HepG2 (cell line): ENCODE data around the gene FBH1. TPM values are rescaled to one million over a fixed set of nuclear protein-coding genes. Genes with fewer than 3 reads are reported as not detected.

Experiments
- ATAC-seq: fragments of 200-7000 bp; cut with Tn5 transposase; 3 replicates; pipeline ENCODE4 v1.9.1; 2020; ENCODE audit warnings: mild to moderate bottlenecking, moderate library complexity
- BruUV-seq: library from RNA; stranded (reverse); fragments of 400-500 nt; replicated peaks from 2 replicates; lab custom pipeline; 2021; lab: Mats Ljungman, UMichigan
- CTCF ChIA-PET: fragments of 300-600 bp; formaldehyde crosslinking; extraction: SDS; loops from one replicate; lab custom pipeline; 2021; ENCODE audit warnings: low total read pairs, inconsistent platforms, low intra/inter-chr PET ratio; lab: Yijun Ruan, JAX
- POLR2A ChIA-PET: fragments of 350-600 bp; sonication (Branson Sonifier 250); formaldehyde crosslinking; loops from one replicate; lab custom pipeline; 2020; ENCODE audit warnings: antibody characterized with exemption, inconsistent platforms; lab: Yijun Ruan, JAX
- DNase-seq: peaks from one replicate; pipeline ENCODE4 v3.0.0-alpha.2; 2015; ENCODE audit warnings: low spot score
- FAIRE-seq: peaks from 3 replicates; lab custom pipeline; 2011; peaks lifted over from hg19 to GRCh38; lab: Jason Lieb, UNC
- H2AFZ ChIP-seq: one replicate; pipeline ENCODE4 v1.6.1; 2011; ENCODE audit warnings: low read length, inconsistent platforms
- H3K27ac ChIP-seq: fragments of 300-600 bp; 3 replicates; pipeline ENCODE4 v1.8.0; 2011; ENCODE audit warnings: mixed run types, mild to moderate bottlenecking, mixed read lengths, low read length, inconsistent platforms; ENCODE audit not compliant: insufficient read depth; ENCODE audit errors: extremely low read length
- H3K27me3 ChIP-seq, 2 experiments: fragments of 200-600 bp in 1 of 2; 2 replicates in 1 of 2; 3 replicates in 1 of 2; pipeline versions ENCODE4 v1.6.0 to v1.8.0; 2011; ENCODE audit warnings: low read length in 2 of 2, mild to moderate bottlenecking in 2 of 2, moderate library complexity in 2 of 2, inconsistent platforms in 1 of 2; ENCODE audit not compliant: insufficient read depth in 2 of 2, control insufficient read depth in 1 of 2
- H3K36me3 ChIP-seq, 2 experiments: fragments of 200-600 bp in 1 of 2; replicated peaks in 1 of 2; 2 replicates in 1 of 2; 3 replicates in 1 of 2; pipeline versions ENCODE4 v1.5.1 to v1.8.0; 2011; ENCODE audit warnings: low read length in 2 of 2, inconsistent platforms in 1 of 2; ENCODE audit not compliant: insufficient read depth in 2 of 2, control insufficient read depth in 1 of 2
- H3K4me1 ChIP-seq: 2 replicates; pipeline ENCODE4 v1.5.1; 2012; ENCODE audit warnings: low read length, inconsistent platforms; ENCODE audit not compliant: insufficient read depth
- H3K4me2 ChIP-seq: 2 replicates; pipeline ENCODE4 v1.6.0; 2011; ENCODE audit warnings: low read depth, low read length, inconsistent platforms
- H3K4me3 ChIP-seq, 3 experiments: fragments of 200-600 bp in 1 of 3; sonication (generic), shearing (Covaris generic) in 1 of 3; replicated peaks in 1 of 3; 2 replicates each; pipeline ENCODE4 v1.5.1; 2011 to 2016; ENCODE audit warnings: low read length in 3 of 3, inconsistent platforms in 2 of 3, low read depth in 2 of 3, mild to moderate bottlenecking in 2 of 3, control low read depth in 1 of 3, mixed read lengths in 1 of 3; ENCODE audit not compliant: insufficient read depth in 1 of 3
- H3K79me2 ChIP-seq: one replicate; pipeline ENCODE4 v1.6.1; 2011; ENCODE audit warnings: low read length, inconsistent platforms; ENCODE audit not compliant: insufficient read depth
- H3K9ac ChIP-seq: 2 replicates; pipeline ENCODE4 v1.6.0; 2011; ENCODE audit warnings: mild to moderate bottlenecking, low read depth, low read length, inconsistent platforms; ENCODE audit not compliant: insufficient read depth
- H3K9me3 ChIP-seq: 2 replicates; pipeline ENCODE4 v1.5.1; 2012; ENCODE audit warnings: mild to moderate bottlenecking, low read length
- H4K20me1 ChIP-seq: 2 replicates; pipeline ENCODE4 v1.6.0; 2011; ENCODE audit warnings: inconsistent platforms, mild to moderate bottlenecking, low read length, moderate library complexity; ENCODE audit not compliant: insufficient read depth
- DR1 ChIP-seq: sonication (generic); formaldehyde crosslinking; IDR thresholded peaks from 2 replicates; pipeline ENCODE4 v1.8.0; 2021; ENCODE audit warnings: mild to moderate bottlenecking, missing genetic modification reagents, inconsistent platforms
- GMEB1 ChIP-seq: sonication (generic); formaldehyde crosslinking; IDR thresholded peaks from 2 replicates; pipeline ENCODE4 v1.5.1; 2020; ENCODE audit warnings: missing genetic modification reagents, mild to moderate bottlenecking, borderline replicate concordance
- HDAC1 ChIP-seq: sonication (generic); formaldehyde crosslinking; IDR thresholded peaks from 2 replicates; pipeline ENCODE4 v1.5.1; 2020; ENCODE audit warnings: mild to moderate bottlenecking, missing genetic modification reagents
- HMGA1 ChIP-seq: sonication (generic); formaldehyde crosslinking; conservative IDR thresholded peaks from 2 replicates; pipeline ENCODE4 v1.4.0; 2020; ENCODE audit warnings: missing genetic modification reagents
- HNRNPUL1 ChIP-seq: fragments of 200-400 bp; formaldehyde crosslinking; IDR thresholded peaks from 2 replicates; pipeline ENCODE4 v1.6.1; 2017; ENCODE audit warnings: low read depth, mild to moderate bottlenecking, low read length, moderate library complexity
- JUN ChIP-seq: sonication (generic); formaldehyde crosslinking; IDR thresholded peaks from 2 replicates; pipeline ENCODE4 v1.4.0; 2020; ENCODE audit warnings: mild to moderate bottlenecking, missing genetic modification reagents
- KMT2A ChIP-seq: sonication (generic); formaldehyde crosslinking; IDR thresholded peaks from 2 replicates; pipeline ENCODE4 v1.4.0; 2020; ENCODE audit warnings: missing genetic modification reagents
- LCORL ChIP-seq, 2 experiments: fragments of 450-650 bp in 1 of 2; sonication (generic) in 1 of 2; formaldehyde crosslinking in 1 of 2; IDR thresholded peaks; 2 replicates each; pipeline versions ENCODE4 v1.5.0 to v1.6.1; 2017 to 2020; ENCODE audit warnings: antibody characterized with exemption in 1 of 2, missing genetic modification reagents in 1 of 2
- MBNL3 ChIP-seq: fragments of 250-450 bp; sonication (Bioruptor Pico); conservative IDR thresholded peaks from 2 replicates; pipeline ENCODE4 v1.8.0; 2022; ENCODE audit warnings: mild to moderate bottlenecking, inconsistent platforms
- NFYC ChIP-seq: IDR thresholded peaks from 2 replicates; pipeline ENCODE4 v1.6.1; 2016; ENCODE audit warnings: missing genetic modification reagents, missing compliant biosample characterization
- POGK ChIP-seq: sonication (generic); formaldehyde crosslinking; conservative IDR thresholded peaks from 2 replicates; pipeline ENCODE4 v1.8.0; 2022; ENCODE audit warnings: mild to moderate bottlenecking, moderate library complexity, missing genetic modification reagents
- RBM39 ChIP-seq: fragments of 200-400 bp; formaldehyde crosslinking; IDR thresholded peaks from one replicate; pipeline ENCODE4 v1.6.1; 2018; ENCODE audit warnings: antibody characterized with exemption, mild to moderate bottlenecking, low read depth, low read length; ENCODE audit not compliant: poor library complexity, severe bottlenecking
- ZMYM3 ChIP-seq: sonication (generic); formaldehyde crosslinking; IDR thresholded peaks from 2 replicates; pipeline ENCODE4 v1.5.1; 2020; ENCODE audit warnings: mild to moderate bottlenecking, missing genetic modification reagents
- ZNF329 ChIP-seq: sonication (generic); formaldehyde crosslinking; IDR thresholded peaks from 2 replicates; pipeline ENCODE4 v1.9.0; 2021; ENCODE audit warnings: low read depth, mild to moderate bottlenecking, missing genetic modification reagents
- ZNF766 ChIP-seq: sonication (generic); formaldehyde crosslinking; IDR thresholded peaks from 2 replicates; pipeline ENCODE4 v1.5.0; 2020; ENCODE audit warnings: missing genetic modification reagents, borderline replicate concordance
- ZNF800 ChIP-seq: sonication (generic); formaldehyde crosslinking; IDR thresholded peaks from 2 replicates; pipeline ENCODE4 v1.4.0; 2020; ENCODE audit warnings: missing genetic modification reagents
- WGBS: methylation state at CpG from one replicate; pipeline ENCODE4 v1.1.6; 2017; ENCODE audit warnings: low lambda C conversion rate; 5-methylcytosine and 5-hydroxymethylcytosine counted together
- in situ Hi-C: cut with HindIII; loops from 2 replicates; pipeline ENCODE4 v1.10.0; 2017; ENCODE audit warnings: low pct_unique_long_range_greater_than_20kb; ENCODE audit not compliant: extremely low pct_ligation_motif_present
- intact Hi-C: fragments of 100-400 bp; cut with micrococcal nuclease; formaldehyde crosslinking; loops from one replicate; pipeline ENCODE4 v1.10.0; 2022; ENCODE audit not compliant: unreplicated experiment
- polyA plus RNA-seq, 8 experiments: library from polyadenylated mRNA; depleted of rRNA in 3 of 8; stranded (reverse) in 7 of 8; unstranded in 1 of 8; fragments of >200 nt; fragmentation: Illumina TruSeq in 4 of 8; extraction: Trizol in 4 of 8; gene quantifications; 2 replicates each; pipeline versions ENCODE4 v1.2.1 to v1.2.3, GENCODE V29; 2011 to 2016; ENCODE audit warnings: low read depth in 4 of 8, missing spikeins in 1 of 8, mixed read lengths in 1 of 8; ENCODE audit not compliant: insufficient read depth in 1 of 8
- total RNA-seq, 5 experiments: library from RNA; depleted of rRNA; stranded (reverse); fragments of >200 nt; fragmentation: Illumina TruSeq; extraction: Trizol; gene quantifications; 2 replicates each; pipeline ENCODE4 v1.2.3, GENCODE V29; 2016; ENCODE audit warnings: low read depth in 1 of 5

FBH1 gene
- total and polyA plus RNA-seq, 2 of the 13 experiments (the other 11 are each of a cell fraction or from before 2014, with no cell fraction given): 48.8 to 60.3 TPM

- Histone ChIP-seq H3K27me3 (no peaks in the 10 kb centered on the region; a peak in 1 of 5 replicates), H4K20me1 (peaks cover 8% of the 10 kb centered on the region), H2AFZ (no peak overlapping the region), H3K4me2 (peak overlapping the region; percentile 88), H3K27ac (peak overlapping the region; percentile 84), H3K4me1 (peaks cover 55% of the 10 kb centered on the region), H3K9ac (peak overlapping the region; percentile 93), H3K9me3 (no peaks in the 10 kb centered on the region), H3K4me3 (peak overlapping the region; percentile 77 to 86 (median 79)), H3K36me3 (peaks cover 4 to 18% of the 10 kb centered on the region in 2 experiments; a peak in 4 of 5 replicates), H3K79me2 (peaks cover 55% of the 10 kb centered on the region)
- intact Hi-C loops: loop anchor here (5.0 kb wide), 2 partner anchors 77 to 207 kb away; partner anchors contain the start of genes GDI2 and TASOR2
- no TSS peak for BruUV-seq
- WGBS: 0% methylated on average over 5 of the region's 80 CpGs
- POLR2A ChIA-PET: interaction anchor here (0.9 to 2.9 kb wide), 13 partner anchors 15 to 443 kb away, joined by 3 to 28 read pairs (median 5); partner anchors contain the start of genes GDI2 and TASOR2
- FAIRE-seq (no peak), DNase-seq (peak; percentile 25), ATAC-seq (peak; percentile 72)
- CTCF ChIA-PET: no interaction called here
- in situ Hi-C loops: no loop called here
- no peak for TF ChIP-seq HNRNPUL1
- TF ChIP-seq HDAC1 (CRISPR knock-in tag): no peak
- no peak for TF ChIP-seq JUN (CRISPR knock-in tag)
- no peak for TF ChIP-seq NFYC
- TF ChIP-seq MBNL3: no peak
- TF ChIP-seq DR1 (CRISPR knock-in tag): peak; percentile 41; the same call in 1 of the 2 replicates
- TF ChIP-seq RBM39: no peak
- no peak for TF ChIP-seq ZMYM3 (CRISPR knock-in tag)
- no peak for TF ChIP-seq ZNF329 (CRISPR knock-in tag)
- peak; percentile 28; the same call in 1 of the 2 replicates for TF ChIP-seq ZNF800 (CRISPR knock-in tag)
- TF ChIP-seq GMEB1: no peak
- no peak for TF ChIP-seq HMGA1 (CRISPR knock-in tag)
- TF ChIP-seq LCORL (IDR thresholded peaks at IDR 0.05): no peak
- peak; percentile 18; the same call in 1 of the 2 replicates for TF ChIP-seq LCORL (CRISPR knock-in tag; IDR thresholded peaks at IDR 0.05)
- peak; percentile 29; the same call in 1 of the 2 replicates for TF ChIP-seq KMT2A (CRISPR knock-in tag)
- TF ChIP-seq ZNF766 (CRISPR knock-in tag): 0 out of 2 replicates have a peak, but pooled peaks have one; percentile 11
- no peak; the same call in 1 of the 2 replicates for TF ChIP-seq POGK (CRISPR knock-in tag)
Observed at GRCh38 chr10:5888843-5889623, 1.0 kb upstream of the FBH1 start.
